GM19463 (cell line): Measurements from ENCODE around the gene SMAD6.
A peak's percentile ranks its signal among the peaks of the same experiment; 100 is the strongest.
"Not testable (repeated sequence)": the region's sequence is repeated elsewhere in the genome, so short reads cannot be mapped to it uniquely, and the experiment has no call there.

Experiments
- ATAC-seq: cut with Tn5 transposase; IDR thresholded peaks from one replicate; pipeline ENCODE4 v1.9.1; 2021; ENCODE audit warnings: mild to moderate bottlenecking, moderate library complexity; ENCODE audit not compliant: unreplicated experiment

SMAD6 gene

DNA sequence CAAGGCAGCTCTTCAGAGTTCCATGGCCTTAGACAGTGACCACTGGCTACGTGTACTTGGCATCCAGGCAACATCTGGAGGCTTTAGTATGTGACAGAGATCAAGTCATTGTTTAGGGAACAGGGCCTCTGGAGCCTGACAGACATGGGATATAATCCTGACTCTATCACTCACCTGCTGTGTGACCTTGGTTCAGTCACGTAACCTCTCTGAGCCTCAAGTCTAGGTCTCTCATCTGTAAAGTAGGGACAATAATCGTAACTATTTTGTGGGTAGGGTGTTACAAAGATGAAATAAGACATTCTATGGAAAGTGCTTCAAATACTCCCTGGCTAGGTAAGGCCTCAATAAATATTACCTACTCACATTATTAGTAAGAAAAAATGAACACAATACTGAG is 114.2 kb downstream of the SMAD6 start:
- no peak for ATAC-seq

DNA sequence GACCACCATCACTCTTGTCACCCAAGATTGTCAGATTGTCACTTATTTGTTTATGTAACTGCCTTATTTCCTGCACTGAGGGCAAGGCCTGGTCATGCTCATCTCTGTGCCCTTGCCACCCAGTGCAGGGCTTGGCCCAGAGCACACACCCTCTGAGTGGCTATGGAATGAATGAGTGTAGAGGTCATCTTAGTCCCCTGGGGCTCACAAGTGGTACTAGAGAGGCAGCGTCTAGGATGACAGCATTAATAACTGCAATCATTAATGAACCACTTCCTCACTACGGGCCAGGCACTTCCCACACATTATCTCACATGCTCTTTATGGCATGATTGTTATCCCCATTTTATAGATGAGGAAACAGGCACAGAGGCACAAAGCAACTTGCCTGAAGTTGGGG is 117.0 kb downstream of the SMAD6 start:
- peak; percentile 93 for ATAC-seq

DNA sequence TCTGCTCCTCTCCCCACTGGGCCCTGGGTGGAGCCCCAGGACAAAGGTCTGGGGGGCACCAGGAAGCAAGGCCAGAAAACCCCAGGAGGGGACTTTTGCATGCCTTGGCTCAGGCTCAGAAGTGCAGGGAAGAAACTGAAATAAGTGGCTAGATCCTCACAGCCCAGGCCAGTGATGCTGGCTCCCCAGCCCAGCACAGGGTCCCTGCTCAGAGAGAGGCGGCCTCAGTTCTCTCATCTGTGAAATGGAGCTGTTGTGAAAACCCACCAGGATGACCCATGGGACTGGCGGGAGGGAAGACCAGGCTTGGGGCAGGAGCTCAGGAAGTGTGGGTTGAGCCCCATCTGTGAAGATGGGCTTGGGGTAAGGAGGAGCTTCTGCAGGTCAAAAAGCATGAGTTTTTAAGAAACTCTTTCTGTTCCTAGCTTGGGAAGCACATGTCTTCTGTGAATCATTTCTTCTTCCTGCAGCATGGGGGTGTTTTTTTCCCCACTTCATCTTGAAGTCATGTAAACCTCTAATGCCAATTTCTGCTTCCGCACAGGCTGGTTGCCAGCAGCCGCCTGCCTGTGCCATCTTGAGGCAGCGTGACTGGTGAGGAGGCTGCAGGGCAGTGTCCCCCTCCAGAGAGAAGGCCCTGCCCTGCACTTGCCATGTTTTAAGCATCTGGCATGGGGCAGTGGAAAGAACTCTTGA is 118.6 kb downstream of the SMAD6 start:
- ATAC-seq: no peak

DNA sequence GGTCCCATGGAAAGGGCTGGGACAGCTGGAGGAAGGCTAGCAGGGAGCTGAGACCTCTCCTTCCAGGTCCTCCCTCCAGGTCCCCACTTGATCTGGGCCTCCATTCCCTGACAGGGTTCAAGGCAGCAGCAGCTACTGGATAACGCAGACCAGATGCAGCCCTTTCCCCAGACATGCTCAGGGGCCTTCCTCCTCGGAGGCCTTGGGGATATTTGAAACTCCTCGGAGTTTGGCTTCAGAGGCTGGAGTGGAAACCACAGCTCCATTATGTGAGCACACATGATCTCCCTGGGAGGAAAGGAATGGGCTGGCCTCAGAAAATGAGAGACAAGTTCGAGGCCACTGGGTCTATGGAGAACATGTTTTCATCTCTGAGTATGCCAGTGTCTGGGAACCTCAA is 119.3 kb downstream of the SMAD6 start:
- ATAC-seq: no peak

DNA sequence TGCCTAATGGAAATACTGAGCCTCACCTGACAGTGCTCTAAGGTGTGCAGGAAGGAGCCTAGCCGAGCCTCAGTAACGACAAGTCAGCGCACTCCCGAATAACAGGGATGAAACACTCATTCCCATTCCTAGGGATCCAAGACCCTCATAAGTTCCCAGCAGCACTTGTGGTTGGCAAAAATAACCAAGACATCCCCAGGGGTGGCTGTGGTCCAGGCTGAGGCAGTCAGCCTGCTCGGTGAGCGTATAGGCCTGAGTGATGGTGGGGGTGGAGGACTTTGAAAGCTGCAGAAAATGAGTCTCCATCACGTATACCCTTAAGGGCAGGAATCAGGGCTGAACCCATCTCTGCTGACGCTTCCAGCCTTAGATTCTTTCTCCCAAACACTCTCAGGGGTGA is 120.1 kb downstream of the SMAD6 start:
- no peak for ATAC-seq

DNA sequence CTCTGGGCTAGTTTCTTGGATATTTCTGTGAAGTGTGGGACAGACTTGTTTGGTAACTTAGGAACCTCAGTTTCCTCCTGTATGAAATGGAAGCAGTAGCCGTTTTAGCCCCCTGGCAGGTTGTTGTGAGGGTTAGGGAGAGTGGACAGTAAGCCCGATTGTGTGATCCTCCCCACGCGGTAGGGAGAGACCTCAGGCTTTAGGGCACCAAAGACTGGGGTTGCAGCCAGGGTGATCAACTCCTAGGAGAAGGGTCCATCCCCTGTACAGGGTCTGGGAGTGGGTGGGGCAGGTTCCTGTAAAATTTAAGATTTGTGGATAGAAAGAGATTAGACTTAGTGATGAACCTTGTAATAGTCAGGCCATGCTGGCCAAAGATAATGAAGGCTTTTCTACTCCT is 120.5 kb downstream of the SMAD6 start:
- ATAC-seq: no peak

DNA sequence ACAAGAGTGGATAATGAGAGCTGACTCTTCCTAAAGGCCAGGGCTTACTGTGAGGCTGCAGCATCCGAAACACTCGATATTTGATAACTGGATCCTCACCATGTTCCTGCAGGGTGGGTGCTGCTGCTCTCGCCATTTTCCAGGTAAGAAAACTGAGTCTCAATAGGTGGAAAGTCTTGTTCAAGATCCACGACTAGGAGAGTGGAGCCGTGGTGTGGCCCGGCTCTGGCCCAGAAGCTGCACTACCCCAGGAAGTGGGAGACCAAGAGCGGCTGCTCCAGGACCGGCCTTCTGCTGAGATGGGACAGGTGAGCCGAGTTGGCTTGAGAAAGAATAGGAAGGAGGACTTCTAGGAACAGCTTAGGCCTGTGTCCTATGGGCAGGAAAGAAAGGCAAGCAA is 121.6 kb downstream of the SMAD6 start:
- no peak for ATAC-seq

DNA sequence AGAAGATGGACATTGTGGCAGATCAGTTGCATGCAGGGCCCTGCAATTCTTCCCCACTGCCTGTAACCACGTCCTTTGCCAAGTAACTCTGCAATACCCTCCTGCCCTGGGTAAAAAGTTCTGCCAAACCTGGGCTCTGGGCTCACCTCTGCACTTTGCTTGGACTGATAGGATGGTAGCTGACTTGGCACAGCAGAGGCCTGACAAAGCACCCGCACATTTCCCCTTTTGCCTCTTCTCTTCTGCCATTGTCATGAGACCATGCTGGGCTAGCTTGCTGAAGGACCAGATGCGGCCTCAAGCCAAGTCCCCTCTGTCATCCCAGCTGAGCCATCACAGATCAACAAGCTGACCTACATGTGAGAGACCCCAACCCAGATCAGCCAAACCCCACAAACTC is 122.4 kb downstream of the SMAD6 start:
- ATAC-seq: no peak

DNA sequence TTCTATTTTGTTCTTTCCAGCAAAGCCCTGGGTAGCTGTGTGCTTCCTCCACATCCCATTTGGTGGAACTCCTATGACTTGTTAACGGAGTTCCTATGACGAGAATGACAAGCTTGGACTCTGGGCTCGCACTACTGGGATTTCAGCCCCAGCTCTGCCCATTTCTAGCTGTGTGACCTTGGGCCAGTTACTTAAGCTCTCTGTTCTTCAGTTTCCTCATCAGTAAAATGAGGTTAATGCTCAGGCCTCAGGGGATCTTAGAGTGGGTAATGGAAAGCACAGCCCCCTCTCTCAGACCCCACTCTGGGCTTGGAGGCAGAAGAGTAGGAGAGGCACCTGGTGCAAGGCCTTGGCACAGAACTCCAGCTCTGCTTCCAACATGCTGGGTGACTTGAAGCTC is 123.1 kb downstream of the SMAD6 start:
- ATAC-seq: no peak

DNA sequence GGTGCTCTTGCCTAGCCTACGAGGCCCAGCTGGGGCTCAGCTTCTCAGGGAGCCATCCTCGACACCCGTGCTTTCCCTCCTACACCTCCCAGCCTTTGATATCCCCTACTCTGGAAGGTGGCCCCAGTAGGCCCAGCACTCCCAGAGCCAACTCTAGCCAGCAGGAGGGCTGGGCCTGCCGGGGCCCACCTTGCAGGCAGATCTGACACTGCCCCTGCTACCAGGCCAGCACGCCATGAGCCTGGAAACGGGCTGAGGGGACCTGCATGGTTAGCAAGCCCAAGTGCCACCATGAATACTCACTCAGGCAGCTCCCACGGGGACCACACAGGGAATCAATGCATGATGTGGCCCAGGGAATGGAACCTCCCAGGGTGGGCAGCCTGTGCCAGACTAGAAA is 123.7 kb downstream of the SMAD6 start:
- no peak for ATAC-seq

DNA sequence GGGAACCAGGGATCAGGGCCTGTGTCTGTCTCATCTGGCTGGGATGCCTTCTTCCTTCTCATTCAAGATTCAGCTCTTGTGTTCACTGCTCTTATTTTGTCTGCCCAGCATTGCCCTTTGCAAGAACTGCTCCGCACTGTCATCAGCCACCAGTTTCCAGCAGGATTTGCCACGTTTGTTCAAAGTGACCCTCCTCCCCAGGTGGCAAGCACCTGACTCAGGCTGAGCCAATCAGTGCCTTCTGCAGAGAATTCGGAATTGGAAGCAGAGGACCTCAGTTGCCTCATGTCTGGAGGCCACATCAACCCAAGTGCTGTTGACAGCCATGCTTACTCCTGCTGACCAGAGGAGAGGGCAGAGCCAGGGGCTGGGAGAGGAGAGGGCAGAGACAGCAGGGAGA is 124.5 kb downstream of the SMAD6 start:
- ATAC-seq: no peak

DNA sequence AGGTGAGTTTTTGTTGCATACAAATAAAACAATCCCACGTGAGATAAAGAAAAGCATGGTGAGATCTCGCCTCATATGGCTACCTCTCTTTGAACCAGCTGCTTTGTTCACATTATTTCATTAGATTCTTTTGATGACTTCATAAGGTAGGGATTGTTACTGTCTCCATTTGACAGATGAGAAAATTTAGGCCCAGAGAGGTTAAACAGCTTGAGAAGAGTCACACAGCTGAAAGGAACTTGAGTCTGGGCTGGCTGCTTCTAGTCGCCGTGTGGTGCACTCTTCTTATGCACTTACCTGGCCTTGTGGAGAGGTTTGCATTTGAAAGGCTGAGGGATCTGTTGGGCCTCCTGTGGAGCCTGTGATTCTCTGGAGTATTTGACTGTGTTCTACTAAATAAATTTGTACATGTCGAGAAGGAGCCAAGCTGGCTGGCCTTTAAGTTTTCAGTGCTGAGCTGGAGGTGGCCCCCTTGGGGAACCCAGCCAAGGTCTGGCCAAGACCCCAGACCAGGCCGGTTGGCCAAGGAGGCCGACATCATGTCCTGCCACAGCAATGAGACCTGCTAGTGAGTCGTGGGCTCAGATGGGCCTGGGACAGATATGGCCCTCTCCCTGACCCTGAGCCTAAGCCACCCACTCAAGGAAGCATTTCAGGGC is 125.1 kb downstream of the SMAD6 start:
- no peak for ATAC-seq

DNA sequence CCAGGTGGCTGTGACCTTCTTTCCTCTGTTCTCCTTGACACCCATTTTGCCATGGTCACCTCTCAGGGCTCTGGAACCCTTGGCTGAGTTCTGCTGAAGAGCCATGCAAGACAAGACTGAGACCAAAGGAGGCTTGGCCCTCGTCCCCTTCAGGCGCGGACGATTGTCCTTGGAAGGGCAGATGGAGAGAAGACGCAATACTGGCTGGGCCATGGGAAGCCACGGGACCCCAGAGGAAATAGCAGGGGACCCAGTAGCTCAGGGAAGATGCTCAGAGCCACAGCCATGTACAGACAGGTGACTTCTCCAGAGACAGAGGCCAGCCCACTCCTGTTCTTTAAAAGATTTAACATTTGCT is 125.6 kb downstream of the SMAD6 start:
- no peak for ATAC-seq

DNA sequence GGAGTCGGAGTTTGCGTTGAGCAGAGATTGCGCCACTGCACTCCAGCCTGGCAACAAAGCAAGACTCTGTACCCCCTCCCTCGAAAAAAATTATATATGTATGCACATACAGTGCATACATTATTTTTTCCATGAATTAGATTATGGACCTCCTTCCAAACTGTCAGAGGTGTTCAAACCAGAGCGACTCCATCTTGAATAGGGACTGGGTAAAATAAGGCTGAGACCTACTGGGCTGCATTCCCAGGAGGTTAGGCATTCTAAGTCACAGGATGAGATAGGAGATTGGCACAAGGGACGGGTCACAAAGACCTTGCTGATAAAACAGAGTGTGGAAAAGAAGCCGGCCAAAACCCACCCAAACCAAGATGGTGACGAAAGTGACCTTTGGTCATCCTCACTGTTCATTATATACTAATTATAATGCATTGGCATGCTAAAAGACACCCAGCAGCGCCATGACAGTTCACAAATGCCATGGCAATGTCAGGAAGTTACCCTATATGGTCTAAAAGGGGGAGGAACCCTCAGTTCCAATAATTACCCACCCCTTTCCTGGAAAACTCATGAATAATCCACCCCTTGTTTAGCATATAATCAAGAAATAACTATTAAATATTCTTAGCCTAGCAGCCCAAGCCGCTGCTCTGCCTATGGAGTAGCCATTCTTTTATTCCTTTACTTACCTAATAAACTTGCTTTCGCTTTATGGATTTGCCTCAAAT is 126.9 kb downstream of the SMAD6 start:
- not testable (repeated sequence) for ATAC-seq

DNA sequence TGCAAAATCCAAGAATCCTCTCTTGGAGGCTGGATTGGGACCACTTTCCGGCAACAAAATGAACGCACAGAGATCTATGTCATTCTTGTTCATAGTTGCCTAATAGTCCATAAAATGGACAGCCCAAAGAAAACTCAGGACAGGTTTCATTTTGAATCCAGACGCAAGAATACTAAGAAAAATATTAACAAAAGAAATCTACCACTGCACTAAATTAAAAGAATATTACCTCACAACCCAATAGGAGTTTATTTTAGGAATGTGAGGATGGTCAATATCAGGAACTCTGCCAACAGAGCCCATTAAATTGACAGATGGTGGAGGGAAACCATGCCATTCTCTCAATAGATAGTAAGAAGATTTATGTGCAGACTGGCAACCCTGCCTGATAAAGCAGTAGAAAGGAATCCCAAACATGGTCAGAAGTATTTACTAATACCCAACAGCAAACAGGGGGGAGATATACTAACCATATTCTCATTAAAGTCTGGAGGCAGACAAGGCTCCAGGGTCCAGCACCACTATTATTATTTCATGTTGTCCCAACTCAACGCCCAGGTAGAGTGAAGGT is 127.6 kb downstream of the SMAD6 start:
- no peak for ATAC-seq

DNA sequence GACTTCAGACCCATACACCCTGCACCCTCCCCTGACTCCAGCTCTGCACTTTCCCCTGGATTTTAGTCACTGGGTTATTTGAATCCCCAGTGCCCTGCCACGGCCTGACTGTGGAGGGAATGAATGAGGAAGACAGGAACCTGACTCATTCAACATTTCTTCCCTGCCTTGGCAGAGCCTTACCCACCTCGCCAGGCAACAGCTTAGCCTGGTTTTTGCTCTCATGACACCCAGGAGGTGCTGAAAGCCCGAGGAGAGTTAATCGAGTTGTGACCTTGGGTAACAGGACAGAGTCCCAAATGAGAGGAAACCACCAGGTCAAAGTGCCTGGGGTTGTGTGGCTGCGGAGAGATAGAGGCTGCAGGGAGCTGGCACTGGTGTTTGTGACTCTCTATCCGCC is 128.3 kb downstream of the SMAD6 start:
- no peak for ATAC-seq

DNA sequence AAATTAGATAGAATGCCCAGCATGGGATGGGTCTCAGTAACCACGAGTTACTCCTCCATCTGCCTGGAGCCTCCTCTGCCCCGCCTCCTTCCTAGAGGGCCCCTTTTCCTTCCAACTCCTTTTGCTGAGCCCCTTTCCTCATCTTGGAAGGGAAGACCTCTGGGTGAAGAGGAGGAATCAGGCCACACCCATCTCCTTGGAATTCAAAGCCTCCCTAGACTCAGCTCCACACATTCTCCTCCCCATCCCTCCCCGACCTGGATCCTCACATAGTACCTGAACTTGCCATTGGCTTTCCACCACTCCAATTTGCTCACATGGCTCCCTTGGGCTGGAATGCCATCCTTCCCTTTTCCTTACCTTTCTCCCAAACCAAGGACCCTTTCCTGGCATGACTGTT is 128.8 kb downstream of the SMAD6 start:
- ATAC-seq: no peak

DNA sequence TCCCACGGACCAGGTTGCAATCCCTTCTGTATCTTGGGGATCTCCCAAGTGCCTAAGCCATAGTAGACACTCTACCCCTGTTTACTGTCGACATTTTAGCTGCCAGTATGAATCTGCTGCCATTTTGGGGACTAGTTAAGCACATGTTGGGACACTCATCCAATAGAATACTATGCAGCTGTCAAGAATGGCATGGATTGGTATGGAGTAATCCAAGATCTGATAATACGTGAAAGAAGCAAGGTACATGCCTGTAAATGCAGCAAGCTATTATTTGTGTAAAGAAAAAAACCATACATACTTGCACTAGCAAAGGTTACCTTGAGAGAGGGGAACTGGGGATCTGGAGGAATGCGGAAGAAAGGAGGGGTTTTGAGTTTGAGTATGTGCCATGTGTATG is 129.3 kb downstream of the SMAD6 start:
- ATAC-seq: no peak

DNA sequence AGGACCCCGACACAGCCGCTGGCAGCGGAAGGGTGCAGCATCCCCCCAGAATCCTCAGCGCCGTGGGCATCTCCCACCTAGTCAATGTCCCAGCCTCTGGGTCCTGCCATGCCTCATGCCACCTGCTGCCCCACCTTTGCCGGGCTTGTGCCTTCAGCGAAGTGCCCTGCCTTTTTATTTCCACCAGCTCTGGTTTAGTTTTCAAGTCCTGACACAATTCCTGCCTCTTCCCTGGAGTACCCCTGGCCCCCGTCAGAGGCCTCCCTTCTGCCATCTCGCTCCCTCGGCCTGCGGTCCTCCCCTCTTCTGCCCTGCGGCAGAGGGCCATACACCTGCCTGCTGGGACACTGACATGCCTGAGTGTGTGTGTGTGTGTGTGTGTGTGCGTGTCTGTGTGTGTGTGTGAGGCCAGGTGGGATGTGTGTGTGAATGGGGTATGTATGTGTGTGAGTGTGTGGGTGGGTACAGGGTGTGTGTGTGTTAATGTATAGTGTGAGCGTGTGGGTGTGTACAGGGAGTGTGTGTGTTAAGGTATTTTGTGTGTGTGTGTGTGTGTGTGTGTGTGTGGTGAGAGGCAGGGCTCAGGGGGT is 129.9 kb downstream of the SMAD6 start:
- no peak for ATAC-seq
